Endothelial cell of umbilical vein (primary cell): ENCODE results near the gene KCNMA1. TPM values are rescaled to one million over a fixed set of nuclear protein-coding genes. Genes with fewer than 3 reads are reported as not detected.

Experiments
- BruUV-seq: library from RNA; stranded (reverse); fragments of 400-500 nt; replicated peaks from 2 replicates; lab custom pipeline; 2021; lab: Mats Ljungman, UMichigan
- CTCF ChIA-PET: fragments of 300-600, 350-600 bp; sonication (Branson Sonifier 250); formaldehyde crosslinking; loops from one replicate; lab custom pipeline; 2021; ENCODE audit warnings: antibody characterized with exemption, inconsistent platforms; lab: Charles Lee
- POLR2A ChIA-PET: fragments of 300-600, 350-600 bp; sonication (Branson Sonifier 250); formaldehyde crosslinking; loops from one replicate; lab custom pipeline; 2021; ENCODE audit warnings: antibody characterized with exemption, inconsistent platforms; lab: Charles Lee
- DNase-seq: peaks from one replicate; pipeline ENCODE4 v3.0.0-alpha.2; 2011; ENCODE audit warnings: low read depth, low spot score
- FAIRE-seq: peaks from 2 replicates; lab custom pipeline; 2011; peaks lifted over from hg19 to GRCh38; lab: Jason Lieb, UNC
- H2AFZ ChIP-seq: 2 replicates; pipeline ENCODE4 v1.6.0; 2012; ENCODE audit warnings: low read depth, low read length, control low read depth, inconsistent platforms
- H3K27ac ChIP-seq: 2 replicates; pipeline ENCODE4 v1.5.1; 2011; ENCODE audit warnings: low read depth, mild to moderate bottlenecking, control low read depth, low read length, moderate library complexity; ENCODE audit not compliant: insufficient read depth
- H3K27me3 ChIP-seq, 2 experiments: 2 replicates each; pipeline versions ENCODE4 v1.6.0 to v1.6.1; 2011; ENCODE audit warnings: low read length in 2 of 2, mixed read lengths in 1 of 2; ENCODE audit not compliant: control insufficient read depth in 2 of 2, insufficient read depth in 2 of 2
- H3K36me3 ChIP-seq, 2 experiments: 2 replicates in 1 of 2; 3 replicates in 1 of 2; pipeline ENCODE4 v1.5.1; 2011; ENCODE audit warnings: low read length in 2 of 2, mild to moderate bottlenecking in 1 of 2, moderate library complexity in 1 of 2; ENCODE audit not compliant: control insufficient read depth in 2 of 2, insufficient read depth in 2 of 2; ENCODE audit errors: extremely low read depth in 1 of 2
- H3K4me1 ChIP-seq: 3 replicates; pipeline ENCODE4 v1.5.1; 2011; ENCODE audit warnings: mild to moderate bottlenecking, low read length; ENCODE audit not compliant: control insufficient read depth, insufficient read depth; ENCODE audit errors: extremely low read depth
- H3K4me2 ChIP-seq: 2 replicates; pipeline ENCODE4 v1.6.1; 2011; ENCODE audit warnings: low read length, control low read depth, mixed read lengths; ENCODE audit not compliant: insufficient read depth
- H3K4me3 ChIP-seq, 3 experiments: fragments of 200-600 bp in 1 of 3; sonication (generic), shearing (Covaris generic) in 1 of 3; replicated peaks in 1 of 3; 2 replicates each; pipeline ENCODE4 v1.5.1; 2011 to 2016; ENCODE audit warnings: control low read depth in 3 of 3, low read length in 3 of 3, mild to moderate bottlenecking in 2 of 3, inconsistent platforms in 1 of 3, low read depth in 1 of 3, moderate library complexity in 1 of 3; ENCODE audit not compliant: insufficient read depth in 1 of 3
- H3K79me2 ChIP-seq: 2 replicates; pipeline ENCODE4 v1.6.0; 2012; ENCODE audit warnings: low read length, inconsistent platforms; ENCODE audit not compliant: control insufficient read depth, insufficient read depth
- H3K9ac ChIP-seq: replicated peaks from 2 replicates; pipeline ENCODE3; 2011; ENCODE audit warnings: low read length, control low read depth; ENCODE audit not compliant: insufficient read depth; ENCODE audit errors: extremely low read depth
- H3K9me1 ChIP-seq: replicated peaks from 3 replicates; pipeline ENCODE4 v1.6.0; 2011; ENCODE audit warnings: mild to moderate bottlenecking, low read length; ENCODE audit not compliant: control insufficient read depth, insufficient read depth; ENCODE audit errors: extremely low read depth
- H3K9me3 ChIP-seq: replicated peaks from 2 replicates; pipeline ENCODE4 v1.5.1; 2012; ENCODE audit warnings: low read length, inconsistent platforms; ENCODE audit not compliant: control insufficient read depth, insufficient read depth
- H4K20me1 ChIP-seq: replicated peaks from 2 replicates; pipeline ENCODE3; 2011; ENCODE audit warnings: mild to moderate bottlenecking, low read length; ENCODE audit not compliant: control insufficient read depth, insufficient read depth; ENCODE audit errors: extremely low read depth
- EZH2 ChIP-seq: IDR thresholded peaks from 2 replicates; pipeline ENCODE4 v1.6.1; 2012; ENCODE audit warnings: borderline replicate concordance, low read depth, mild to moderate bottlenecking, moderate library complexity, low read length, inconsistent platforms; ENCODE audit not compliant: severe bottlenecking
- FOS ChIP-seq: IDR thresholded peaks from 2 replicates; pipeline ENCODE4 v1.6.1; 2011; ENCODE audit warnings: mild to moderate bottlenecking, low read length, moderate library complexity, borderline replicate concordance; ENCODE audit not compliant: insufficient read depth
- GATA2 ChIP-seq: IDR thresholded peaks from 2 replicates; pipeline ENCODE4 v1.7.0; 2011; ENCODE audit warnings: low read depth, mild to moderate bottlenecking, moderate library complexity, mixed read lengths, low read length; ENCODE audit not compliant: insufficient read length, insufficient read depth
- JUN ChIP-seq: IDR thresholded peaks from 2 replicates; pipeline ENCODE4 v1.6.1; 2011; ENCODE audit warnings: borderline replicate concordance, low read depth; ENCODE audit not compliant: insufficient read length, insufficient read depth
- MYC ChIP-seq: IDR thresholded peaks from one replicate; pipeline ENCODE4 v1.6.1; 2011; ENCODE audit warnings: mild to moderate bottlenecking, low read depth, low read length
- POLR2A ChIP-seq: IDR thresholded peaks from 2 replicates; pipeline ENCODE4 v1.6.1; 2012; ENCODE audit warnings: low read depth, mild to moderate bottlenecking, control low read depth, low read length
- POLR2AphosphoS5 ChIP-seq: IDR thresholded peaks from 2 replicates; pipeline ENCODE4 v1.6.1; 2012; ENCODE audit warnings: low read depth, mild to moderate bottlenecking, control low read depth, low read length, moderate library complexity; ENCODE audit not compliant: insufficient read depth
- dilution Hi-C: fragments of 300-500 bp; cut with MboI; formaldehyde crosslinking; loops from one replicate; pipeline ENCODE4 v1.15.0; 2019; ENCODE audit warnings: low sequenced_read_pairs; ENCODE audit not compliant: extremely low pct_ligation_motif_present
- intact Hi-C: fragments of 100-400 bp; cut with micrococcal nuclease; formaldehyde crosslinking; loops from one replicate; pipeline ENCODE4 v1.10.0; 2022
- polyA plus RNA-seq, 4 experiments: library from polyadenylated mRNA; depleted of rRNA in 3 of 4; stranded (reverse) in 3 of 4; unstranded in 1 of 4; fragments of >200 nt; gene quantifications; 2 replicates each; pipeline versions ENCODE4 v1.2.1 to v1.2.3, GENCODE V29; 2011 to 2012; ENCODE audit warnings: missing spikeins in 1 of 4
- total RNA-seq: library from RNA; stranded (reverse); gene quantifications from 2 replicates; pipeline ENCODE4 v1.2.3, GENCODE V29; 2021
- TF ChIP-seq, protein P1 (sequence below), 2 donors: IDR thresholded peaks; 1 replicate in 1 of 2; 2 replicates in 1 of 2; pipeline ENCODE4 v1.5.1; 2011; ENCODE audit warnings: low read length in 2 of 2, mild to moderate bottlenecking in 2 of 2, moderate library complexity in 2 of 2, control low read depth in 1 of 2, inconsistent platforms in 1 of 2, low read depth in 1 of 2; ENCODE audit not compliant: insufficient read depth in 1 of 2; ENCODE audit errors: extremely low read depth in 1 of 2
- TF ChIP-seq, protein P2 (sequence below): IDR thresholded peaks from 2 replicates; pipeline ENCODE4 v1.6.1; 2011; ENCODE audit not compliant: insufficient read depth, insufficient read length

Gene KCNMA1
- total and polyA plus RNA-seq, 2 donors (not counting 3 experiments of a cell fraction or from before 2014, with no cell fraction given), result 0.10 to 0.82 TPM

DNA sequence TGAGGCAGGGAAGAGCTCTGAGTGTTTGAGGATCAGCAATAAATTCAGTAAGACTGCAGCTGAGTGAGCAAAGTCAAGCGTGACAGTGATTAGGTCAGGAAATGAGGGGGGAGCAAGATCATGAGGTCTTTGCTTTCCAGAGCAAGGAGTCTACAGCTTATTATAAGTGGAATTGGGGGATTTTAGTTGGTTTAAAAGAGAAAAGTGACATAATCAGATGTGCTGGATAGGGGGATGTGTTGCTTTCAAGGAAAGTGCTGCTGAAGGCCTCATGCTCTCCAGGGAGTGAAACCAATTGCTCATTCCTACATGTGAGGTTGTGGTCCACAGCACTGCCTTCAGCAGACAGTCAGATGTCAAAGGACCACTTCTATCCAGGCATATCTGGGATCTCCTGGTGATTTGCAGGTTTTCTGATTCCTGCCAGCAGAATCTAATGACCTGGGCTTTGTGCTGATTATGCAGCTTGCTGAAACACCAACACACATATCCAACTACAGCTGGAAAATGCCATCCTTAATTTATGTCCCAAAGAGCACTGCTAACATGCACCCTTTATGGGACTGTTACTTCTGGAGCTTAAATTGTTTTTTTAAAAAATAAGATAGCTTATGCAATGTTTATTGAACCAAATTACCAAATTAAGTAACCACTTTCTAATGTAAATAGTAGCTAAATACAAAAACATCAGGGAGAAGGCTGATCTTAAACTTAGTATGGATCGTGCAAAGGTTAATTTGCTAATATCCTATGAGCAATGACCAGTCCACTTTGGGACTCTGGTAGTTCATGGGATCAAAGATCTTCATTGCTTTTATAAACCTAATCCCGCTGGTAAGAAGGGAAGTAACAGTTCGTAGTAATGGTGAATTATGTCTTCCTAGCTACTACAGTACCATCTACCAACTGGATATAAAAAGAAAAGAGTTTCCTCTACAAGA is 607.6 kb downstream of the KCNMA1 start:
- H4K20me1 ChIP-seq, result no peaks in the 10 kb centered on the region
- FAIRE-seq, result no peak
- no peak overlapping the region for H3K4me3 ChIP-seq
- no peaks in the 10 kb centered on the region for H3K27me3 ChIP-seq
- H2AFZ ChIP-seq, result no peak overlapping the region
- ChIA-PET CTCF (interaction anchor here (0.7 to 1.6 kb wide), 3 partner anchors 25 to 45 kb away, joined by 3 to 5 read pairs (median 4); no protein-coding TSS in a partner anchor), POLR2A (no interaction called here)
- no peaks in the 10 kb centered on the region for H3K79me2 ChIP-seq
- H3K27ac ChIP-seq, result no peak overlapping the region
- no peak for DNase-seq
- H3K36me3 ChIP-seq, result no peaks in the 10 kb centered on the region
- H3K9me3 ChIP-seq, result no peaks in the 10 kb centered on the region
- H3K4me1 ChIP-seq, result no peaks in the 10 kb centered on the region
- no TSS peak for BruUV-seq
- intact Hi-C loops, result no loop called here
- dilution Hi-C loops, result no loop called here
- no peak for TF ChIP-seq MYC
- TF ChIP-seq POLR2AphosphoS5, result no peak
- TF ChIP-seq, protein P1, sequence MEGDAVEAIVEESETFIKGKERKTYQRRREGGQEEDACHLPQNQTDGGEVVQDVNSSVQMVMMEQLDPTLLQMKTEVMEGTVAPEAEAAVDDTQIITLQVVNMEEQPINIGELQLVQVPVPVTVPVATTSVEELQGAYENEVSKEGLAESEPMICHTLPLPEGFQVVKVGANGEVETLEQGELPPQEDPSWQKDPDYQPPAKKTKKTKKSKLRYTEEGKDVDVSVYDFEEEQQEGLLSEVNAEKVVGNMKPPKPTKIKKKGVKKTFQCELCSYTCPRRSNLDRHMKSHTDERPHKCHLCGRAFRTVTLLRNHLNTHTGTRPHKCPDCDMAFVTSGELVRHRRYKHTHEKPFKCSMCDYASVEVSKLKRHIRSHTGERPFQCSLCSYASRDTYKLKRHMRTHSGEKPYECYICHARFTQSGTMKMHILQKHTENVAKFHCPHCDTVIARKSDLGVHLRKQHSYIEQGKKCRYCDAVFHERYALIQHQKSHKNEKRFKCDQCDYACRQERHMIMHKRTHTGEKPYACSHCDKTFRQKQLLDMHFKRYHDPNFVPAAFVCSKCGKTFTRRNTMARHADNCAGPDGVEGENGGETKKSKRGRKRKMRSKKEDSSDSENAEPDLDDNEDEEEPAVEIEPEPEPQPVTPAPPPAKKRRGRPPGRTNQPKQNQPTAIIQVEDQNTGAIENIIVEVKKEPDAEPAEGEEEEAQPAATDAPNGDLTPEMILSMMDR (IDR thresholded peaks at IDR 0.05; ENCODE audit: extremely low read depth in 1 of 2, insufficient read depth in 1 of 2, low read depth in 1 of 2, low read length in 2 of 2), result no peak
- TF ChIP-seq, protein P2, sequence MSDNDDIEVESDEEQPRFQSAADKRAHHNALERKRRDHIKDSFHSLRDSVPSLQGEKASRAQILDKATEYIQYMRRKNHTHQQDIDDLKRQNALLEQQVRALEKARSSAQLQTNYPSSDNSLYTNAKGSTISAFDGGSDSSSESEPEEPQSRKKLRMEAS, result no peak
- no peak for TF ChIP-seq POLR2A
- no peak for TF ChIP-seq EZH2
- no peak for TF ChIP-seq FOS
- no peak for TF ChIP-seq GATA2
- TF ChIP-seq JUN, result no peak
- H3K9ac ChIP-seq, result no peak overlapping the region
- H3K9me1 ChIP-seq, result no peaks in the 10 kb centered on the region
- no peak overlapping the region for H3K4me2 ChIP-seq
